Ramos (cell line): ENCODE data around the gene NHLRC2.

Experiments
- in situ Hi-C: fragments of 300-500 bp; cut with MboI; formaldehyde crosslinking; loops from one replicate; pipeline ENCODE4 v1.14.3; 2022; ENCODE audit warnings: low sequenced_read_pairs; ENCODE audit not compliant: unreplicated experiment

NHLRC2 gene

DNA sequence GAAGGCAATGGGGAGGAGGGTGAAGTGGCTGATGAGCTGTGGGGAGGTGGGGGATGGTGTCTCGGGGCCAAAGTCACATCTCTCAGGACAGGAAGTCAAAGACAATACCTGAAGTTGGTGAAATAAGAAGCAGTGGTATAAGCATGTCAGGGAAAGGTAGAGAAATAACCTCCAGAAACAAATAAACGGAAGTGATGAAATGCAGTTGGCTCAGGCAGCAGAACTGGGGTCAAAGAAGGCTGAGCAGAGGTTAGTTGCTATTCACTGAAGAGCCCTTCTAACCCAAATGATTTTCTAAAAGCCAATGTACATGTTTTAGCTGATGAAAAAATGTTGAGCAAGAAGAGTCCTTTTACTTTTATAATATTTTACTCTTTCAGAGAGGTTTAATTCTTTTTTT lies 110.6 kb downstream of the NHLRC2 start:
- in situ Hi-C loops, result no loop called here

DNA sequence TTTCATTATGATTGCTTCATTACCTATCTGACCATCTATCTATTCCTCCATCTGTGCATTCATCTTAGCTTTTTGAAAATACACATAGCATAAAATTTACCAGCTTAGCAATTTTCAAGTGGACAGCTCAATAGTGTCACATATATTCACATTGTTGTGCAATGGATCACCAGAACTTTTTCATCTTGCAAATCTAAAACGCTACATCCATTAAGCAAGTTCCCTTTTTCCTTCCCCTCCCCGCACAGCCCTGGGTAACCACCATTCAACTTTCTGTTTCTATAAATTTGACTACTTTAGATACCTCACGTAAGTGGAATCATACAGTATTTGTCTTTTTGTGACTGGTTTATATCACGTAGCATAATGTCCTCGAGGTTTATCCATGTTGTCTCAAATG lies 111.2 kb downstream of the NHLRC2 start:
- in situ Hi-C loops, result no loop called here
